DMS53 treated with DMSO at 0.1 percent for 48 hours (cell line): Measurements from ENCODE around the gene MBTPS1.
A peak's percentile ranks its signal among the peaks of the same experiment; 100 is the strongest.

Experiments used
- DNase-seq: peaks from one replicate; lab custom pipeline; 2025; ENCODE audit not compliant: unreplicated experiment; lab: John Stamatoyannopoulos, UW

The MBTPS1 gene

DNA sequence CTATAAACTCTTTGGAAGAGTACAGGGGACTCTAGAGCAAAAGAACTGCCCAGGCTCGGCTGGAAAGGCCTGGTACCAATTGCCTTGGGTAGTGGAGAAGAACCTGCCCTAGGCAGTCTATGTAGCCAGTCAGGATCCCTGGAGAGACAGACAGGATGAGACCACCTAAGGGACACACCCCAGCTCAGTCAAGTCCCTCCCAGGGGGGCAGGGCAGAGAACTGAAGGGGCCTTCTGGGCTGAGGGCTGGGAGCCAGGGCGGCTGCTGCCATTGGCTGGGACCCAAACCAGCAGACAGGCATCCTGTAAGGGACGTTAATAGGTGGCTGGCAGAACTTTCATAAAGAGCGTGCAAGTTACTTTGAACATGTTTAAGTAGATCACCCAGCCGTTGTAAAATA is 61.4 kb downstream of the MBTPS1 start:
- DNase-seq: no peak

DNA sequence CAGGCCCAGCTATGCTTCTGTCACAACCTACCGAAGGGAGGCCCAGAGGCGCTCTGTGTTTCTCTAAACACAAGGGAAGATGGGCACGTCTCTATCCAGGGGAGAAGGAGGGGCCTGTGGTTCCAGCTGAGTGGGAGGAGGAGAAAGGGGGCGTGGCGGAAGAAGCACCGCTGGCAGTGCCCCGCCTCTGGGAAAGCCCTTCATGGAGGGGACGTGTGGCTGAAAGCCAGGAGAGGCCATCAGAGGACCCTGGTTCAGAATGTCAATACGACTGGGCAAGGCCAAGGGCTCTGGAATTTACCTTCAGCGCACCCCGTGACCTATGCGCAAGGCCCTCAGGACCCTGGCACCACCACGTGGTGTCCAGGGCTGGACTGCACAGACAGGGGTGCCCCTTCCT is 61.8 kb downstream of the MBTPS1 start:
- no peak for DNase-seq

DNA sequence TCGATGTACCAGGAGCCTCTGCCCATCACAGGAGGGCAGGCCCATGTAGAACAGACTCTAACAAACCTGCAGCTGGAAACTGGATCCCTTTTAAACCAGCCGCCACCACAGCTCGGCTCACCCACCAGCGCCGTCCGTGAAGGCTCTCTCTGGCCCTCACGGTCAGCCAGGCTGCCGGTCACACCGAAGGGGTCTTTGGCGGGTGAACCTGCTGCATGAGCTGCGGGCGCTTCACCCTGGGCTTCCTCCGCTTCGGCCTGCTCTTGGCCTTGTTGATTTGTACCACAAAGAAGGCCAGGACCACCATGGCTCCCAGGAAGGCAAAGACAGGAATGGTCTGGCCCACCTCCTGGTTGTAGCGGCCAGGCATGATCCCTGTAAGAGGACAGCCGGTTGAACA is 62.5 kb downstream of the MBTPS1 start:
- no peak for DNase-seq

DNA sequence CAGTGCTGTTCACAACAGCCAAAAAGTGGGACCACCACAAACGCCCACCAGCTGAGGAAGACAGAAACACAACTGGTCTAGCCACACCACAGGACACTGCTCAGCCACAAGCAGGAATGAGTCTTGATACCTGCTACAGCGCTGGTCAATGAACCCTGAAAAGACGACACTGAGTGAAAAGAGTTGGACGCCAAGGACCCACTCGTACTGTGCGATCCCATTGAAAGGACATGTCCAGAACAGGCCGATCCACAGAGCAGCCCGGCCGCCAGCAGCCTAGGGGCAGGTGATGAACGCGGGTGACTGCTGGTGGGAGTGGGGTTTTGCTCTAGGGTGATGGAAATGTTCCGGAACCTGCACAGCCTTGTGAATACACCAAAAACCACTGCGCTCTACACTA is 63.5 kb downstream of the MBTPS1 start:
- DNase-seq: no peak

DNA sequence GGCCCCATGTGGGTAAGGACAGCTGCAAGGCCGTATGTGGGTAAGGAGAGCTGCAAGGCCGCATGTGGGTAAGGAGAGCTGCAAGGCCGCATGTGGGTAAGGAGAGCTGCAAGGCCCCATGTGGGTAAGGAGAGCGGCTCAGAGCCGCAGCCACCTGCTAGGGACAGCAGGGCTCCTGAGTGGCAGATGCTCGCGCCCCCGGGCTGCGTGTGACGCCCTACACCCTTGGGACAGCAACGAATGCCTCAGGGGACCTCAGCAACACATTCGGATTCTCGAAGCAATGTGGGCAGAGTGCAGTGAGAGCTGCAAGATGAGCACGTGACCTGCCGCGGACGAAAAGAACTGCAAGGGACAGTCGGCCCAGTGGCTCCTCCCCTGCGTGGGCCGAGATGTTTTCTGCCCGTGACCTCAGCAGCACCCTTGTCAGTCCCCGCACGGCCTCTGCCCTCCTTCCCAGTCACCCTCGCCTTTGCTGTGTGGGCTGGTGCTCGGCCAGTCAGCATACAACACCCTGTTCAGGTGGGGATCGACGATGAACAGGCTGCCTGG is 64.6 kb downstream of the MBTPS1 start:
- no peak for DNase-seq

DNA sequence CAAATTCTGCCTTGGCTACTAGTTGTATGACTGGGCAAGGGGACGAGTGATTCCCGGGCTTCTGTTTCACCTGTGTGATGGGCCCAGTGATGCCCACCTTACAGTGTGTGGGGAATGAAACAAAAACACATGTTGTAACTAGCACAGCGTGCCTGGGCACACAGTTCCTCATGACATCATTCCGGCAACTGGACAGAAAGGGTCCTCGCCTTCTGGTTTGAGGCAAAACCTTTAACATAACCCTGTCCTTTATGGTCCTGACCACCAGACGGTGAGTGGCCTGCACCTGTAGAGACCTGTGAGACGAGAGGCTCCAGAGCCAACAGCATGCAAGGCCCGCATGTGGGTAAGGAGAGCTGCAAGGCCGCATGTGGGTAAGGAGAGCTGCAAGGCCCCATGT is 66.4 kb downstream of the MBTPS1 start:
- DNase-seq: no peak

DNA sequence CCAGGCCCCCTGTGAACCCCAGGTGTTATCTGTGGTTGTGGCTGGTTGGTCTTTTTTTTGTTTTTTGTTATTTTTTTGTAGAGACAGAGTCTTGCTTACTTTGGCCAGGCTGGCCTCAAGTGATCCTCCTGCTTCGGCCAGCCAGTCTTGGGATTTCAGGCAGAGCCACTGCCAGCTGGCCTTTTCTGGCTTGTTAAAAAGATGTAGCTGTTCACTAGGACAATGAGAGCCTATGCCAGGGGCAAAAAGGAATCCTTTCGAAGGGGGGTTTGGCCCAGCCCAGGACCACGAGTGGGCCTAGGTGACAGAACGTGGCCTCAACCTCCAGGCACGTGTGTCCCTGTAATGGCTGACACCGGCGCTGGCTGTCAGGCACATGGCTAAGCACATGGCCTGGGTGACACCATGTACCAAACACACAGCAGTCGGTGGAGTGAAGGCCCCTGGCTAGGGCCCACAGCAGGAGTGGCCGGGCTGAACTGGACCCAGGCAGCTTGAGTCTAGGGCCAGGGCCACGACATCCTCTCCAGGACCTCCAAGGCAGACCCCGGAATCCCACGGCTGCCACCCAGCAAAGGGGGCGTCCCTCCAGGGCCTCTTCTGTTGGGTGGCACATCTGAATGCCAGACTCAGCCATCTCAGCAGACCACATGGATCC is 67.2 kb downstream of the MBTPS1 start:
- no peak for DNase-seq

DNA sequence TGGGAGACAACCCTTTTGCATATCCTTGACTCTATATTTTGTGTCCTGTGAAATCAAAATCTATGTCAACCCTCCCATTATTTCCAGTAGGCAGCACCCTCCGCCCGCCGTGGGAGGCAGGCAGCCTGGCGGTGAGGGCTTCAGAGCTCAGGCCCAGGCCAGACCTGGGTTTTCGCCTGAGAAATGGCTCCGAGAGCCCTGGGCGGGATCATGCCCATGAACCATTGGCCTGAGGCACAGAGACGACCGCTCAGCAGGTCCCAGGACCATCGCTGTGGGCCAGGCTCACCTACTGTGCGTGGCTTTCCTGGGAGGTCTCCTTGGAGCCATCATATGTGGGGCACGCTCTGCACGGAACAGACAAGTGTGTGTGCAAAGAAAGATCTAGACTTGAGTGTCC is 67.9 kb downstream of the MBTPS1 start:
- DNase-seq: no peak

DNA sequence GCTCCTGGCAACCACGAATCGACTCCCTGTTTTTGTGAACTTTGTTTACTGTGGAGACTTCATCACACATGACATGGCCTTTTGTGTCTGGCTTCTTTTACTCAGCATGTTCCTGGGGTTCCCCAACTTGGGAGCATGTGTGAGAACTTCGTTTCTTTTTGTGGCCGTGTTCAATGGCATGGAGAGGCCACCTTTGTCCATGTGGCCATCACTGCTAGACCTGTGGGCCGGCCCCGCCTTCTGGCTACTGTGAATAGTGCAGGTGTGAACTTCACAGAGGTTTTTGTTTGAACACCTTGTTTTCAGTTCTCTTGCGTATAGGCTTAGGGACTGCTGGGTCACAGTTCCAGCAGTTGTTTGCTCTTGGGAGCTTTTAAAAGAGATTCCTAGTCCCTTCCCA is 68.5 kb downstream of the MBTPS1 start:
- DNase-seq: peak; percentile 73

DNA sequence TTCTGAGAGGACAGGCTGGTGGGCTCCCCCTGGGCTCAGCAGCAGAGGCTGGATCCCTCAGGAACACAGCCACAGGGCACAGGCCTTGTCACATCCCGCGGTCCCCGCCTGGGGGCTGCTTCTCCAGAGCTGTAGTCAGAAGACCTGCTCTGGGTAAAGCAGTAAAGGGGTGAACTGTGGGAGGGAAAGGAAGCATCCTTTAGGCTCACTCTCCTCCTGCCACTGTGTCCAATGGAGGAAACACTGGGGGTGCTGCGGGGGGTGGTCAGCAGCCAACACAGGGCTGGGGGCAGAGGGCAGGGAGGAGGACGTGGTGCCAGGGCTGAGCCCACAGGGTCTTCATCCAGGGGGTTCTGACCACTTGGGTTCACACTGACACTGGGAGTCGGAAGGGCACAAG is 69.1 kb downstream of the MBTPS1 start:
- DNase-seq: no peak

DNA sequence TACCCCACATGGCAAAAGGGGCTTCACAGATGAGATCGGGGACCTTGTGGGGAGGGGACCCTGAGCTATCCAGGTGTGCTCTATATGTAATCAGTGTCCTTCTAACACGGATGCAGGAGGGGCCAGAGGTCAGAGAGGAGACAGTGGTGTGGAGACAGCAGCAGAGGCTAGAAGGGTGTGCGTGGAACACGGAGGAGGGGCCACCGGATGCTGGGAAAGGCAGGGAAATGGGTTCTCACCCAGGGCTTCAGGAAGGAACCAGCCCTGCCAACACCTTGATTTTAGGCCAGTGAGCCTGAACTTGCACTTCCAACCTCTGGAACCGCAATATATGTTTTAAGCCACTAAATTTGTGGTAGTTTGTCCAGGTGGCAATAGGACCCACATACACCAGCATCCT is 69.5 kb downstream of the MBTPS1 start:
- DNase-seq: no peak

DNA sequence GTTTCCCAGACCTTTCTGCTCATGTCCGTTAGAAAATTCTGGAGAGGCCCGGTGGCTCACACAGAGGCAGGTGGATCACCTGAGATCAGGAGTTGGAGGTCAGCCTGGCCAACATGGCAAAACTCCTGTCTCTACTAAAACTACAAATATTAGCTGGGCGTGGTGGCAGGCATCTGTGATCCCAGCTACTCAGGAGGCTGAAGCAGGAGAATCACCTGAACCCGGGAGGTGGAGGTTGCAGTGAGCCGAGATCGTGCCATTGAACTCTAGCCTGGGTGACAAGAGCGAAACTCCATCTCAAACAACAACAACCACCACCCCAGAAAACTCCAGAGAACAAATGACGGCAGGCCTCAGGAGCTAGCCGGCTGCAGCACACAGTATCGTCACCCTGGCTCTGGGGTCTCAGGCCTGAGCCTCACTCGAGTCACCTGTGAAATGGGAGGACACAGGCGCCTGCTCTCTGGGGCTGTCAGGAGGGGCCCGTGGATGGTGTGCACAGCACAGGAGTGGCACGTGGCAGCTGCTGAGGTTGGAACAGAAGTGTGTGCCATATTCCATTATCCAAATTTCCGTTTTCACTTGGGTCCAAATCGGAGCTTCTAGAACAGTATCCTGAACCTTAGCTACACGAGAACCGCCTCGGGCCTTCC is 70.8 kb downstream of the MBTPS1 start:
- no peak for DNase-seq

DNA sequence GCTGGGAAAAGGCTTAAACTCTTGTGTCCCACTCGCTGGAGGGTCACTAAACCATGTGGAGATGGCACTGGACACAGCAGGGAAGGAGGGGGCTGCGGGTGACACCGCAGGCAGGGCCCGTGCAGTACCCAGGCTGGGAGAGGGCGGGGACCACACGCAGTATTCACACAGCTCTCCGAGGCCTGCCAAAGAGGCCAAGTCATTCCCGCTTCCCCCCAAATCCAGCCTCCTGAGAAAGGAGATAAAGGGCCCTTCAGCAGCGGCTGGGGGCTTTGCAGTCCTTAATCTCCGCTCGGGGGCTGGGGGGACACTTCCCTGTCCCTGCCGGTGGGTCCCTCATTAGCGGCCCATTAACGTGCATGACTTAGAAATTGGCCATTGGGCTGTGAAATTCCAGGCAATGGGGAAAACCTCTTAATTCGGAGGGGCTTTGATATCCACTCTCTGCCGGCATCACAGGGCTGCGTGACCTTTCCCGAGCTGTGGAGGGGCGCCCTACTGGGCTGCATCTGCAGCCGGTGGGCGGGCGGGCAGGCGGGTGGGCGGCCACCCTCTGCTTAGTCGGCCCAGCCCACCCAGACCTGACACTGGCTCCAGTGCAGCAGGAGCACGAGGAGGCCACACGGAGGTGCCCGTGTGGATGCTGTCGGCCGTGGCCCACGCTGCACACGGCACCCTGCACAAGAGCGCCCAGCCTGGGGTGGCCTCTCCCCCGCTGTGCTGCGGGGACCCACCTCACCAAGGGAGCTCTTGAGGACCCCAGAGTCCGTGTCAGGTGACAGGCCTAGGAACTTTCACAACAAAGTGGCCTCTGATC is 71.5 kb downstream of the MBTPS1 start:
- DNase-seq: no peak

DNA sequence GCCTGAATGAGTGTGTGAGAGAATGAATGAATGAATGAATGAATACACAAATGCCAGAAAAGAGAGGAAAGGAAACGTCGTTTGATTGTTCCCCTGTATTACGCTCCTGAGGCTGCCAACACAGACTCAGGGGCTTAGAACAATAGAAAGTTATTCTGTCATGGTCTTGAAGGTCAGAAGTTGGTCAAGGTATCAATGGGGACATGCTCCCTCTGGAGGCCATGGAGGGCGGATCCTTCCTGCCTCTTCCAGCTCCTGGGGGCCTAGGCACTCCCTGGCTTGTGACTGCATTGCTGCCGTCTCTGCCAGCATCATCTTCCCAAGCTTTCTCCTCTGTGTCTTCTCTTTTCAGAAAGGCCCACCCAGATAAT is 72.6 kb downstream of the MBTPS1 start:
- no peak for DNase-seq

DNA sequence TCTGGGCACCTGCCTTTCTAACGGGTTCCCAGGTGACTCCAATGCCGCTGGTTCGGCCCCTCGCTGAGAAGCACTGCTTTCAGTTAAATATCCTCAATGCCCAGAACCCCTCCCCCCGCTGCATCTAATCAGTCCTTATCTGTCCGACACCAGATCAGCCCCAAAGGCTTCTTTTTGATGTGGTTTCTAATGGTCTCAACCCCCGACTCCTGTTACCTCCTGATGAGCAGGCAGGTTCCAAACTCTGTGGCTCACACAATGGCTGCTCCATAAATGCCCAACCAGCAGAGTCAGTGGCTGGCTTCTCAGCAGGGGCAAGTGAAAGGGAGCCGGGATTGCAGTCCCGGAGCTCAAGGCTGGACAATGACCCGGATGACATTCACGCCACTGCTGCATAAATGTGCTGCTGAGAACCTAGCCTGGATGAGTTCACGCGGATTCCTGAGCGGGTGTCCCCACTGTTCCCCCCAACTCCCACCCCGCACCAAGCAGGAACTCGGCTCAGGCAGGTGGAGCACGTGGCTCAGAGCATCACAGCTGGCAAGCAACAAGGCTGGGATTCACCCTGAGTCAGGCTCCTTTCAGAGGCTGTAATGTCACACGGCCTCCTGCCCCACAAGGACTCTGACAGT is 73.1 kb downstream of the MBTPS1 start:
- DNase-seq: peak; percentile 18

DNA sequence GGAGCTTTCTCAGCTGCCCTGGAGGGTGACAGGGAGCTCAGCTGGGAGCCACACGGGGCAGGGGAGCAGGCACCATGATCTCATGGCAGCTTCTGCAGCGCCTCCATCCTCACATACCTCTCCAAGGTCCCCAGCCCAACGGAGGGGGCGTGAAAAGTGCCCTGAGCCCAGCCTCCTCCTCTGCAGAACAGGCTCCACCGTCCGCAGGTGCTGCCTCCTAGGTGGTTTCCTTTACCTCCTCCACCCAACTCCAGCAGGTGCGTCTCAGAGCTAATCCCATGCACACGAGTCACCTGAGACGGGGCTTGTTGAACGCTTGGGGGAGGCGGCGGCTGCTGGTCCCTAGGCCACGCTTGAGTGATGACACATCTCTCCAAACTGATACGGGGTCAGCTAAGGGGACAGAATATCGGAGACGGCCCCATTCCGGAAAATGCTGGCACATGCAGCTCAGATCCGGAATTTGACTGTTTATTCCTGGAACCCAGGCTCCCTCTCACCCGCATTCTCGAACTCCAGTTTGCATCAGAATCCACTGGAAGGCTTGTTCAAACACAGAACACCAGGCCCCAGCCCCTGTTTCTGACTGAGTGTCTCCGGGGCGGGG is 73.8 kb downstream of the MBTPS1 start:
- DNase-seq: peak; percentile 42

DNA sequence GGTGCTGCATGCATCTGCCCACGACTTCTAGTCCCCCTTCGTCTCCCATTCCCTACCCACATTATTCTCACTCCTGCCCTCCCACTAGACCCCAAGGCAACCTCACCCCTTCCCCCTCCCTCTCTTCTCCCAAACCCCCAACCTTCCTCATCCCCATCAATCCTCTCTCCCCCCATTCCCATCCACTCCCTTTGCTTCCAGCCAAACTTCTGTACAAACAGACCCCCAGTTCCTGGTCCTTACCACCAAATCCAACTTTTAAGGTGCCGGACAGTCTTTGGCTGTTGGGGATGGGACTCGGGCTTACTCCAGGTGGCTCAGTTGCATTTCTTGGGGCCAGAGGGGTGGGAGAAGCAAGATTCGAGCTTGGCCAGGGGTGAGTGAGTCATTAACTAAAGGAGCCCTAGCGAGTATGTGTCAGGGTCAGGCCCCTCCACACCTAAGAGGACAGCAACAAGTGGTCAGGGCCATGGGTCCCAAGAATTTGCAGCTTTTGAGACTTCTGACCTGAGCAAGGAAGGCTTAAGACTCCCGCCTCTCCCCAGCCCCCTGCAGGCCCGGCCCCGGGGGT is 74.3 kb downstream of the MBTPS1 start, which contains the start of gene SLC38A8:
Gene SLC38A8 (minus strand): TSS at position 488 of the 571 bp plus-strand sequence. CDS start 638 bp downstream, outside the sequence.
- DNase-seq: no peak

DNA sequence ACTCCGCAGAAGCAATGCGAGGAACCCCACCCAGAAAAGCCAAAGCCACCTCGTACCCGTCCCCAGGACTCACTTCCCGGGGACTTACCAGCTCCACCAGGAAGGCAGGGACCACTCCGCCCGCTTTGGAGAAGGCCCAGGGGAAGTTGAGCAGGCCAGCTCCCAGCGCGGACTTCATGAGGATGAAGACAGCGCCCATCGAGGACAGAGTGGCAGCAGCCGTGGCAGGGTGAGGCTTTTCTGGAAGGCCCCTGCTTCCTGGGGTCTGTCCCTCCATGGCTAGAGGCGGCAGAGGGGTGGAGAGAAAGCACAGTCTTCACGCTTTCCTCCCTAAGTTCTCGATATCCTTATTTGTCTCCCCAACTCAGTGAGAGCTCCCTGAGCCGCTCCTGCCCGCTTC is 74.9 kb downstream of the MBTPS1 start:
- no peak for DNase-seq

DNA sequence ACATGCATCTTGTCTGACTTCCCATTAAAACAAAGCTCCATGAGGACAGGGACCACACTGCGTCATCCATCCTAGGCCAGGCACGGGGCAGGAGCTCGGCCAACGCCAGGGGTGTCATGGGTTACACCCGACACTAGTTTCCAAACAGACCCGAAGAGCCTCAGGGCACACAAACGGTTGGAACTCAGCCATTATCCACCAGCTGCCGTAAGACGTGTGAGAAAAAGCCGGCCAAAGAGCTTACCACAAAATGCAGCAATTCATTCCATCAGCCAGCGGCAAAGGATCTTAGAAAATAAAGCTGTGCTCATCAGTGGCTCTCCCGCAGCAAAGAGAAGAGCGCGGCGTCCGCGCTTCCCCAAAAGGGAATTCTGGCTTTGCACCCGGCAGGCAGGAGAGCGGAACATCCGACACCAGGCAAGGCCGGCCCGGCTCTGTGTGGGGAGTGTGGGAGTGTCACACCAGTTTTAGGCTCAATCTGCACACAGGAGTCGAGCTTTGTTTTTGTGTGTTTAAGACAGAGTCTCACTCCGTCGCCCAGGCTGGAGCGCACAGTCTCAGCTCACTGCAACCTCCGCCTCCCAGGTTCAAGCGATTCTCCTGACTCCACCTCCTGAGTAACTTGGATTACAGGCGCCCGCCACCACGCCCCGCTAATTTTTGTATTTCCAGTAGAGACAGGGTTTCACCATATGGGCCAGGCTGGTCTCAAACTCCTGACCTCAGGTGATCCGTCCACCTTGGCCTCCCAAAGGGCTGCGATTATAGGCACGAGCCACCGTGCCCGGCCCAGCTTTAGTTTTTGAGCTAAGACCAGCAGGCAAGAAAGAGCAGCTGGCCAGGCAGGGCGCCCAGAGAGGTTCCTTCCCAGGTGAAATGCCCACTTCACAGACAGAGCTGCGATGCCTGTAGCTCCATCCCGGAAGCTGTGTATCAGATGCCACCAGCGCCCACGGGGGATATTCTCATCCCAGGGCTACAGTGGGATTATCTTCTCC is 75.6 kb downstream of the MBTPS1 start:
- no peak for DNase-seq
